NT2/D1 (cell line): Measurements from ENCODE around the gene SLC35E2B.
"Not testable (repeated sequence)": the region's sequence is repeated elsewhere in the genome, so short reads cannot be mapped to it uniquely, and the experiment has no call there.

Experiments
- DNase-seq: peaks from one replicate; pipeline ENCODE4 v3.0.0-alpha.2; 2011; ENCODE audit warnings: low read depth, low spot score
- H3K27me3 ChIP-seq: 2 replicates; pipeline ENCODE4 v1.6.0; 2011; ENCODE audit warnings: mild to moderate bottlenecking; ENCODE audit not compliant: insufficient read length, insufficient read depth
- H3K36me3 ChIP-seq: 2 replicates; pipeline ENCODE4 v1.6.1; 2011; ENCODE audit warnings: mild to moderate bottlenecking, low read length, mixed read lengths; ENCODE audit not compliant: insufficient read depth, insufficient read length
- H3K4me1 ChIP-seq: 2 replicates; pipeline ENCODE4 v1.5.1; 2011; ENCODE audit not compliant: insufficient read depth, insufficient read length
- H3K4me3 ChIP-seq: 2 replicates; pipeline ENCODE4 v1.5.1; 2011; ENCODE audit warnings: low read depth; ENCODE audit not compliant: insufficient read length
- H3K9ac ChIP-seq: 2 replicates; pipeline ENCODE4 v1.6.0; 2011; ENCODE audit warnings: low read depth; ENCODE audit not compliant: insufficient read length
- H3K9me3 ChIP-seq: 2 replicates; pipeline ENCODE4 v1.5.1; 2011; ENCODE audit warnings: mild to moderate bottlenecking, low read length; ENCODE audit not compliant: insufficient read depth
- SUZ12 ChIP-seq: IDR thresholded peaks from 2 replicates; pipeline ENCODE4 v1.6.1; 2011; ENCODE audit not compliant: insufficient read length, insufficient read depth; ENCODE audit errors: extremely low read depth
- YY1 ChIP-seq: IDR thresholded peaks from 2 replicates; pipeline ENCODE4 v1.6.1; 2011; ENCODE audit not compliant: insufficient read length, insufficient read depth
- ZNF274 ChIP-seq: IDR thresholded peaks from 2 replicates; pipeline ENCODE4 v1.6.1; 2011; ENCODE audit warnings: mild to moderate bottlenecking, low read depth, low read length

The SLC35E2B gene

DNA sequence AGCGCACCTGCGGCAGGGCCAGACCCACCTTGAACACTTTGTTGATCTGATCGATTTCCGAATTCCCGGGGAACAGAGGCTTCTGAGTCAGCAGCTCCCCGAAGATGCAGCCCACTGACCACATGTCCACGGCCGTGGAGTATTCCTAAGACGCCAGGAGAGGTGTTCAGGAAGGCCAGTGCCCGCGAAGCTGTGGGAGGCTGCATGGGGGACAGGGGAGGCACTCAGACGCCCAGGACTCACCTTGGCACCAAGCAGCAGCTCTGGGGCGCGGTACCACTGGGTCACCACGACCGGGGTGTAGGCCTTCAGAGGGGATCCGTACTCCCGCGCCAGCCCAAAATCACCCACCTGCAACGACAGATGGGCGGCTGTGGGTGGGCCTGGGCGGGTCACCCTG is 11.2 kb upstream of the SLC35E2B start:
- no peak overlapping the region for H3K9ac ChIP-seq
- no peaks in the 10 kb centered on the region for H3K9me3 ChIP-seq
- H3K4me3 ChIP-seq = no peak overlapping the region
- no peak for DNase-seq
- no peaks in the 10 kb centered on the region for H3K27me3 ChIP-seq
- H3K4me1 ChIP-seq = no peaks in the 10 kb centered on the region
- no peak for TF ChIP-seq ZNF274
- no peak for TF ChIP-seq SUZ12
- no peak for TF ChIP-seq YY1
- H3K36me3 ChIP-seq = peaks cover 6% of the 10 kb centered on the region

DNA sequence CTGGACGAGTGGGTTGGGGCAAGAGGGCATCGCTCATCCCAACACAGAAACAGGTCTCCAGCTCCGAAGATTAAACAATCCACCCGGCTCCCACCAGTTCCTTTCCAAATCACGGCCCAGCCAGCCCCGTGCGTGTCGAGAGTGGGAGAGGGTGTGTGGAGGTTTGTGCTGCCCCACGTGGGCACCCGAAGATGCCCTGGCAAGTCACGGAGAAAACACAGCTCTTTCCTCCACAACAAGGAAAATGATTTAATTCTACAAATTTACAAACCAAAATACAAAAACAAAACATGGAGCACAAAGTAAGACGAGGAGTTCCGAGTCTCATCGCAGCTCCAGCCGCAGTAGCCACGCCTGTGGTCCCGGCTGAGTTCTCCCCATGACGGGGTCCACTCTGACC is 9.9 kb upstream of the SLC35E2B start:
- DNase-seq, H3K27me3 ChIP-seq, H3K36me3 ChIP-seq, H3K4me1 ChIP-seq, H3K9ac ChIP-seq, H3K4me3 ChIP-seq, H3K9me3 ChIP-seq: not testable (repeated sequence)

DNA sequence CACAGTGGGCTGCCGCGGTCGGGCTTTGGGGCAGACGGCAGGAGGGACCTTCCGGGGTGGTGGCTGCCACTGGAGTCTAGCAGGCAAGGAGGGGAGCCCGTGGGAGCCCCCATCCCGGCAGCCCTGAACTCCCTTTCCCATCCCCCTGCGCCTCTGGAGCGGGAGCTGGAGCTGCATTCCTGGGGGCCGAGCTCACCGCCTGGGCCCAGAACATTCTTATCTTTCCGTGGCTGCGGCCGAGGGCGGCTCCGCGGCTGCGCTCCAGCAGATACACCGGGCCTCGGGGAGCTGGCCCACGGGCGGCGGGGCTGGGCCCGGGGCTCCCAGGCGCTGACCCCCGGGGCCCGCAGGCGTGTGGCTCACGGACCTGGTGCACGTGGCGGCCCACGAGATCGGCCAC is 8.0 kb upstream of the SLC35E2B start:
- DNase-seq, H3K9me3 ChIP-seq, H3K27me3 ChIP-seq, H3K36me3 ChIP-seq, H3K4me1 ChIP-seq, H3K4me3 ChIP-seq, H3K9ac ChIP-seq: not testable (repeated sequence)

DNA sequence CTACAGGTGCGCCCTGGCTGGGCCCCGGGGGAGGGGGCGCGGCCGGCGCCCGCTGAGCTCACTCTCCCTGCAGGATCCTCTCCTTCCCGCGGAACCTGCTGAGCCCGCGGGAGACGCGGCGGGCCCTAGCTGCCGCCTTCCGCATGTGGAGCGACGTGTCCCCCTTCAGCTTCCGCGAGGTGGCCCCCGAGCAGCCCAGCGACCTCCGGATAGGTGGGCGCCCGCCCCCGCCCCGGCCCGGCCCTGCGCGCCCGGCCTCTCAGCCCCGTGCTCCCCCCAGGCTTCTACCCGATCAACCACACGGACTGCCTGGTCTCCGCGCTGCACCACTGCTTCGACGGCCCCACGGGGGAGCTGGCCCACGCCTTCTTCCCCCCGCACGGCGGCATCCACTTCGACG is 7.5 kb upstream of the SLC35E2B start:
- not testable (repeated sequence) for H3K9ac ChIP-seq, H3K4me3 ChIP-seq, H3K27me3 ChIP-seq, H3K4me1 ChIP-seq, H3K36me3 ChIP-seq, H3K9me3 ChIP-seq, DNase-seq

DNA sequence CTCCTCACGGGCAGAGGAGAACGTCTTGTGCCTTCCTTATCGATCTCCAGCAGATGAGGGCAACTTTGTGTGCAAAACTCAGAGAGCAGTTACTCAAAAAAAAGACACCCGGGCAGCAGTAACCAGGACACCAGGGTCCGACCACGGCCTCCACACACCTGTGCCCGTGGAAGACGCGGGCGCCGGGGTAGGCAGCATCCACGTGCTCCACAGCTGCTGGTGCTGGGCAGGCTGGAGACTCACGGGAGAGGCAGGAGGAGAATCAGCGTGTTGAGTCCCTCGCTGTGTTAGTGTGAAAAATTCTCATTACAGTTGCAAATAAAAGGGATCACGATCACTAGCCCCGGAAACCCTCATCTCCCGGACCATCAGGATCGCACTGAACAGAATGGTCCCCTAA is 6.5 kb upstream of the SLC35E2B start:
- H3K4me3 ChIP-seq, H3K36me3 ChIP-seq, H3K27me3 ChIP-seq, H3K9me3 ChIP-seq, DNase-seq, H3K4me1 ChIP-seq, H3K9ac ChIP-seq: not testable (repeated sequence)

DNA sequence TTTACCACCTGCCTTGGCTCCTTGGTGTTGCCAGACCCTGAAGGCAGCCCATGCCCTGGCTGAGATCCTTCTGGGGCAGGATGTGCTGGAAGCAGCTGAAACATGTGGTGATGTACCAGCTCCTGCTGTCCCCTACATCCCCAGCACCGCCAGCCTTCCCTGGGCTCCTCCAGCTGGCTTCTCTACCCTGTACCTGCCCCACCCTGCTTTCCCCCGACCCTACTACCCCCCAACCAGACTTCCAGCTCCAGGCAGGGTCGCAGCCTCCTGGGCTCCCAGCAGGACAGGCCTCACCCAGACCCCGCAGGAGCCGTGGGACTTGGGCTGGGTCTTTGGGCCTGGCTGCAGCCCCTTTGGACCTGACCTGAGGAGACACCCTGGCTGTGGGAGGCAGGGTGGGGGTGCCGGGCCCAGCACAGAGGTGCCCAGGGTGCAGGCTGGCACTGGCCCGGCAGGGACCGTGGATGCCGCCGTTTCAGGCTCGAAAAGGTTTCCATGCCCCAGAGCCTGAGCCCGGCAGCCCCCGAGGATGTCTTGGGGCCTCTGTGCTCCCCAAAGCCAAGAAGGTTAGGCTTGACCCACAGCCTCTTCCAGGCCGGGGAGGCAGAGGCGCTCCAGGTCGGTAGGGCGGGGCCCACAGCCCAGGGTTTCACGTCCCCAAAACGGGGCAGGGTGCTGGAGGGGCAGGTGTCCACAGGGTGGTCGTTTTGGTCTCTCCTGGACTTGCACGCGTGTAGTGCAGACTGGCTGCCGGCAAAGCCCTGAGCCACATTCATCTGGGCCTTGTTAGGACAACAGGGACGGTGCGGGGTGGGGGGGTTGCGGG is 5.0 kb upstream of the SLC35E2B start:
- not testable (repeated sequence) for H3K4me3 ChIP-seq, H3K9me3 ChIP-seq, DNase-seq, H3K36me3 ChIP-seq, H3K9ac ChIP-seq, H3K4me1 ChIP-seq, H3K27me3 ChIP-seq

DNA sequence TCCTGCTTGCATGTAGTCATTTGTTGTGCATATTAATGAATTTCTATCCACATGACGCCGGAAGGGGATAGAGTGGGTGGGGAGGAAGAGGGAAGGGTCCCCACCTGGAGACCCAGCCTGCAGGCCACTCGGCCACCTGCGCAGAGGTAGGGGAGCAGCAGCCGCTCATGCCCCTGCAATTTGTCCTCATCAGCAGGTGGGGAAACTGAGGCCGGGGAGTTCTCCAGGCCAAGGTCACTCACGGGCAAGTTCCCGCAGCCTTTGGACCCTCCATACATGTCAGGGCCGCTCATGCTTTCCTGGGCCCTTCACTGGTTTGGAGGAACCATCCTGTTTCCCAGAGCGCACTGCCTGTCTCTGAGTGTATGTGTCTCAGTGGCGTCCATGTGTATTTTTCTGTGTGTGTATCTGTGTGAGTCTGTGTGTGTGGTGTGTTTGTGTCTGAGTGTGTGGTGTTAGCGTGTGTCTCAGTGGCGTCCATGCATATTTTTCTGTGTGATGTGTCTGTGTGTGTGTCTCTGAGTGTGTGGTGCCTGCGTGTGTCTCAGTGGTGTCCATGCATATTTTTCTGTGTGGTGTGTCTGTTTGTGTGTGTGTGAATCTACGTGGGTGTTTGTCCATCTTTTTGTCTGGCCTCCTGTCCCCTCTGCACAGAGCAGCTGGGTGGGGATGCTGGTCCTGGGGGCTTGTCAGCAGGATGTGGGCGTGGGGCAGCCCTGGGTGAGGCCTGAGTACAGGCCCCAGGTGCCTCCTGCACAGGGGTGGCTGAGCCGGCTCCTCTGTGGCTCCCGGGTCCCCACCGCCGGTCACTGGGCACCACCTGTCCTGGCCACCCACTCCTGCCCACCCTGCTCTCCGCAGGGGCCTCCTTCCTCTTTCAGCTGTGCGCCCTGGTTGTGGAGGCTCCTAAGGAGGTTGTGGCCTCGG is 4.1 kb upstream of the SLC35E2B start:
- H3K36me3 ChIP-seq, H3K4me1 ChIP-seq, DNase-seq, H3K9me3 ChIP-seq, H3K9ac ChIP-seq, H3K27me3 ChIP-seq, H3K4me3 ChIP-seq: not testable (repeated sequence)

DNA sequence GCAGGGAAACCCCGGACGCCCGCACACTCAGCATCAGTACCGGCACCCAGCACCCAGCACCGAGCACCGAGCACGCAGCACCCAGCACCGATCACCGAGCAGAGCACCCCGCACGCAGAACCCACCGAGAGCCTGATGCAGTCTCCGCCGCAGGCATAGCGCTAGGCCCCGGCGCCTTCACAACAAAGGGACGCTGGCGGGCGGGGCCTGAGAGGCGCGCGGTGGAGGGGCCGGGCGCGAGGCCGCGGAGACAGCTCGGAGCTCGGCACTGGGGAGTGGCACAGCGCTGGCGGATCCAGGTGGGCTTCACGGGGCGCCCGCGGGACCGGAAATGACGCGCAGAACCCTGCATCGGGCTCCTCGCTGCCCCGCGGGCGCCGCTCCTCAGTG is 276 bp downstream of the SLC35E2B start:
- H3K4me1 ChIP-seq, H3K9me3 ChIP-seq, H3K9ac ChIP-seq, H3K27me3 ChIP-seq, H3K36me3 ChIP-seq: not testable (repeated sequence)
- peak; percentile 13 for DNase-seq
- H3K4me3 ChIP-seq = peak overlapping the region; percentile 18

DNA sequence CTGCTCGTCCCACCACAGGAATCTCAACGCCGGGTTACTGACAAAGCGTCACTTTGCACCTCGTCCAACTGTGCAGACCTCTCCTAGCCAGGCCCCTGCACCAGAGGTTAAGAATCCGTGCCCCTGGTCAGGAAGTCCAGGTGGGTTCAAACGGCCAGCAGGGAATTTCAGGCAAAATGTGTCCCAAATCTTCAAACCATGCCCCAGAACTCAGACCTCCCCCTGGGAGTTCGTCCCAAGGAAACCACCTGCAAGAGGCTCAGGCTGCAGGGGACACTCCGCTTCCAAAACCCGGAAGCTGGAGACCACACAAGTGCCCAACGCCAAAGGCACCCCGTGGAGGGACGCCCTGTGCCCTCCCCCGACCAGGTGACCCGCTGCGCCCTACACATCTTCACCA is 1.2 kb downstream of the SLC35E2B start:
- not testable (repeated sequence) for H3K36me3 ChIP-seq, H3K4me1 ChIP-seq, H3K4me3 ChIP-seq, H3K9me3 ChIP-seq, H3K27me3 ChIP-seq, H3K9ac ChIP-seq, DNase-seq

DNA sequence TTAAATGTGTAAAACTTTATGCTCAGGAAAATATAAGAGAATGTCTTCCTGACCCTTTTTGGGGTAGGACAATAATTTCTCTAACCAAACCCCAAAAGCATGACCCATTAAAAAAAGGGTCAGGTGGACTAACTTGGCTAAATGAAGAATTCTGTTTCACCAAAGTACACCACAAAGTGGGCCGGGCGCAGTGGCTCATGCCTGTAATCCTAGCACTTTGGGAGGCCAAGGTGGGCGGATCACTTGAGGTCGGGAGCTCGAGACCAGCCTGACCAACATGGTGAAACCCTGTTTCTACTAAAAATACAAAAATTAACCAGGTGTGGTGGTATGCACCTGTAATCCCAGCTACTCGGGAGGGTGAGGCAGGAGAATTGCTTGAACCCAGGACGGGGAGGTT is 3.1 kb downstream of the SLC35E2B start:
- H3K4me1 ChIP-seq, H3K36me3 ChIP-seq, H3K9me3 ChIP-seq, H3K27me3 ChIP-seq, H3K9ac ChIP-seq, H3K4me3 ChIP-seq, DNase-seq: not testable (repeated sequence)
